A673 (cell line): ENCODE data around the gene CSTA.

Experiments used
- EZH2 ChIP-seq: fragments of 200-600 bp; sonication (generic); IDR thresholded peaks from 2 replicates; pipeline ENCODE4 v1.6.1; 2017; ENCODE audit warnings: borderline replicate concordance, low read depth, mild to moderate bottlenecking, mixed read lengths, antibody characterized with exemption, low read length; ENCODE audit not compliant: poor library complexity, severe bottlenecking
- TF ChIP-seq, protein P1 (sequence below): fragments of 300-800, 200-600 bp; sonication (generic); conservative IDR thresholded peaks from 2 replicates; pipeline ENCODE4 v1.5.1; 2017; ENCODE audit warnings: low read depth, mild to moderate bottlenecking, antibody characterized with exemption, low read length, moderate library complexity, mixed read lengths

DNA sequence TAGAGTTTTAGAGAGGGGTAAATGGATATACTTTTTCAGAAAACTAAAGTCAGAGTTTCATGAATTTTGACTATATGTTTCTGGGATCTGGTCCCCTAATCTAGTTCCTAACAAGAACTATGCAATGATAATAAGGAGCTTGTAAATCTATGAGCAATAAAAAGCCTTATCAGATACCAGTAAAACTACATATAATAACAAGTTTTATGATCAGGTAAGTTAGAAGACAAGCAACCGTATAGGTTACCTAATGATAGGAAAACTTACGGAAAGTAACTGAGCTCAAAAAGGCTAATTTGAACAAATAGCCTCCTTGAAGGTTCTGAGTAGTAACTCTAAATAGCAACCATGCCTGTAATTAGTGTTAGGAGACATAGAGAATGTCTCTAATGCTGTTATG lies 37.0 kb downstream of the CSTA start:
- TF ChIP-seq, protein P1, sequence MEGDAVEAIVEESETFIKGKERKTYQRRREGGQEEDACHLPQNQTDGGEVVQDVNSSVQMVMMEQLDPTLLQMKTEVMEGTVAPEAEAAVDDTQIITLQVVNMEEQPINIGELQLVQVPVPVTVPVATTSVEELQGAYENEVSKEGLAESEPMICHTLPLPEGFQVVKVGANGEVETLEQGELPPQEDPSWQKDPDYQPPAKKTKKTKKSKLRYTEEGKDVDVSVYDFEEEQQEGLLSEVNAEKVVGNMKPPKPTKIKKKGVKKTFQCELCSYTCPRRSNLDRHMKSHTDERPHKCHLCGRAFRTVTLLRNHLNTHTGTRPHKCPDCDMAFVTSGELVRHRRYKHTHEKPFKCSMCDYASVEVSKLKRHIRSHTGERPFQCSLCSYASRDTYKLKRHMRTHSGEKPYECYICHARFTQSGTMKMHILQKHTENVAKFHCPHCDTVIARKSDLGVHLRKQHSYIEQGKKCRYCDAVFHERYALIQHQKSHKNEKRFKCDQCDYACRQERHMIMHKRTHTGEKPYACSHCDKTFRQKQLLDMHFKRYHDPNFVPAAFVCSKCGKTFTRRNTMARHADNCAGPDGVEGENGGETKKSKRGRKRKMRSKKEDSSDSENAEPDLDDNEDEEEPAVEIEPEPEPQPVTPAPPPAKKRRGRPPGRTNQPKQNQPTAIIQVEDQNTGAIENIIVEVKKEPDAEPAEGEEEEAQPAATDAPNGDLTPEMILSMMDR: no peak
- no peak for TF ChIP-seq EZH2
